ENCODE measurements around the gene TECTB. TPM values are rescaled to one million over a fixed set of nuclear protein-coding genes. Genes with fewer than 3 reads are reported as not detected.

Gene TECTB
- total and polyA plus RNA-seq, 2 donors (not counting 1 experiment from before 2014, with no cell fraction given), result not detected

DNA sequence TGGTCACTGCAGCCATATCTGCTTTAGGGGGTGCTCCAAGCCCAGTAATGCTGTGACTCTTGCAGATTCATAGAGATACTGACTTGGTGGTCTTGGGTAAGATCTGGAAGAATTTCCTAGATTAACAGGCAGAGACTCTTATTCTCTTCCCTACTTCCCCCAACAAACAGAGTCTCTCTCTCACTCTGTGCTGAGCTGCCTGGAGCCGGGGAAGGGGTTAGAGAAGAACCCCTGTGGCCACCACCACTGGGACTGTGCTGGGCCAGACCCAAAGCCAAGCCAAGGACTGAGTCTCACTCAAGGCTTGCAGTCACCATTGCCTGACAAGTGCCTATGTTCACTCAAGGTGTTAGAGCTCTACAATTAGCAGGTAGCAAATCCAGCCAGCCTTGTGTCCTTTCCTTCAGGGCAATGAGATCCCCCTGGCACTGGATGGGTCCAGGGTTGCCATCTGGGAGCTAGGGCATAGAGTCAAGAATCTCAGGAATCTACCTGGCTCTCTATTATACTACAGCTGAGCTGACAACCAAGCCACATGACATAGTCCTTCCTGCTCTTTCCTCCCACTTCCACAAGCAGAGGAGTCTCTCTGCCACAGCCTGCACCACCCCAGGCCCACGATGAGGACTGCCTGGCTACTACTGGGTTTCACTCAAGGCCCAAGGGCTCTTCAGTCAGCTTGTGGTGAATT lies 41.4 kb upstream of the TECTB start:
- H3K79me2 ChIP-seq (ENCODE audit: control insufficient read depth, insufficient read depth, low read length), result no peaks in the 10 kb centered on the region
- H3K9ac ChIP-seq (ENCODE audit: insufficient read depth, low read length), result no peak overlapping the region
- no peak overlapping the region for H3K4me2 ChIP-seq (ENCODE audit: extremely low read depth, insufficient read depth, low read length)
- H4K20me1 ChIP-seq (ENCODE audit: control insufficient read depth, extremely low read depth, insufficient read depth, low read length), result no peaks in the 10 kb centered on the region
- H3K36me3 ChIP-seq (ENCODE audit: control insufficient read depth, insufficient read depth, low read length), result no peaks in the 10 kb centered on the region
- H3K9me3 ChIP-seq (ENCODE audit: control insufficient read depth, insufficient read depth, low read depth, low read length), result no peaks in the 10 kb centered on the region
- H3K27me3 ChIP-seq (ENCODE audit: control insufficient read depth, insufficient read depth, low read length), result no peaks in the 10 kb centered on the region
- H3K4me1 ChIP-seq (ENCODE audit: control insufficient read depth, extremely low read depth, insufficient read depth, low read length), result no peaks in the 10 kb centered on the region
- no peak overlapping the region for H2AFZ ChIP-seq (ENCODE audit: low read length)
- no peak overlapping the region for H3K4me3 ChIP-seq (replicated peaks in 1 of 4; ENCODE audit: control extremely low read depth in 1 of 4, insufficient read depth in 1 of 4, low read depth in 3 of 4, low read length in 4 of 4)
- H3K27ac ChIP-seq (ENCODE audit: insufficient read depth, low read length), result no peak overlapping the region
- TF ChIP-seq, protein P1, sequence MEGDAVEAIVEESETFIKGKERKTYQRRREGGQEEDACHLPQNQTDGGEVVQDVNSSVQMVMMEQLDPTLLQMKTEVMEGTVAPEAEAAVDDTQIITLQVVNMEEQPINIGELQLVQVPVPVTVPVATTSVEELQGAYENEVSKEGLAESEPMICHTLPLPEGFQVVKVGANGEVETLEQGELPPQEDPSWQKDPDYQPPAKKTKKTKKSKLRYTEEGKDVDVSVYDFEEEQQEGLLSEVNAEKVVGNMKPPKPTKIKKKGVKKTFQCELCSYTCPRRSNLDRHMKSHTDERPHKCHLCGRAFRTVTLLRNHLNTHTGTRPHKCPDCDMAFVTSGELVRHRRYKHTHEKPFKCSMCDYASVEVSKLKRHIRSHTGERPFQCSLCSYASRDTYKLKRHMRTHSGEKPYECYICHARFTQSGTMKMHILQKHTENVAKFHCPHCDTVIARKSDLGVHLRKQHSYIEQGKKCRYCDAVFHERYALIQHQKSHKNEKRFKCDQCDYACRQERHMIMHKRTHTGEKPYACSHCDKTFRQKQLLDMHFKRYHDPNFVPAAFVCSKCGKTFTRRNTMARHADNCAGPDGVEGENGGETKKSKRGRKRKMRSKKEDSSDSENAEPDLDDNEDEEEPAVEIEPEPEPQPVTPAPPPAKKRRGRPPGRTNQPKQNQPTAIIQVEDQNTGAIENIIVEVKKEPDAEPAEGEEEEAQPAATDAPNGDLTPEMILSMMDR (conservative IDR thresholded peaks at IDR 0.05 in 1 of 2, IDR thresholded peaks at IDR 0.05 in 1 of 2; ENCODE audit: low read depth in 1 of 2, low read length in 2 of 2), result no peak
- TF ChIP-seq EZH2 (IDR thresholded peaks at IDR 0.05; ENCODE audit: low read length, missing control alignments), result no peak
- DNase-seq (ENCODE audit: low read depth in 2 of 2), result no peak

DNA sequence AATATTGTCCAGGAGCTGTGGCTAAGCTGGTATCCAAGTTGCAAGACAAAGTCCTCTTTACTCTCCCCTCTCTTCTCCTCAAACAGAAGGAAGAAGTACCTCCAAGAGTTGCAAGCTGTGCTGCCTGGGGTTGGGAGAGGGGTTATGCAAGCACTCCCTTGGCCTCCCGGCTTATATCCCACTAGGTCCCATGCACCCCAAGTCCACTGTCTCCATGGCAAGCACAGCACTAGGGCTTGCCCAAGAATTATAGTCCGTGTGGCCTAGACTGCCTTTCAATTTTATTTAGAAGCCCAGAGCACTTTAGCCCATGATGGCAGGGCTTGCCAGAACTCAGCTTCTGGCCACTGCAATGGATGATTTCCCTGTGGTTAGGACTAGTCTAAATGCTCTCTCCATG lies 40.4 kb upstream of the TECTB start:
- no peaks in the 10 kb centered on the region for H3K36me3 ChIP-seq (ENCODE audit: control insufficient read depth, insufficient read depth, low read length)
- no peaks in the 10 kb centered on the region for H3K79me2 ChIP-seq (ENCODE audit: control insufficient read depth, insufficient read depth, low read length)
- H4K20me1 ChIP-seq (ENCODE audit: control insufficient read depth, extremely low read depth, insufficient read depth, low read length), result no peaks in the 10 kb centered on the region
- H3K4me1 ChIP-seq (ENCODE audit: control insufficient read depth, extremely low read depth, insufficient read depth, low read length), result no peaks in the 10 kb centered on the region
- no peak overlapping the region for H3K4me2 ChIP-seq (ENCODE audit: extremely low read depth, insufficient read depth, low read length)
- H3K9ac ChIP-seq (ENCODE audit: insufficient read depth, low read length), result no peak overlapping the region
- H3K27me3 ChIP-seq (ENCODE audit: control insufficient read depth, insufficient read depth, low read length), result no peaks in the 10 kb centered on the region
- TF ChIP-seq EZH2 (IDR thresholded peaks at IDR 0.05; ENCODE audit: low read length, missing control alignments), result no peak
- TF ChIP-seq, protein P1 (conservative IDR thresholded peaks at IDR 0.05 in 1 of 2, IDR thresholded peaks at IDR 0.05 in 1 of 2; ENCODE audit: low read depth in 1 of 2, low read length in 2 of 2), result no peak
- no peak overlapping the region for H3K27ac ChIP-seq (ENCODE audit: insufficient read depth, low read length)
- H2AFZ ChIP-seq (ENCODE audit: low read length), result no peak overlapping the region
- no peak for DNase-seq (ENCODE audit: low read depth in 2 of 2)
- H3K4me3 ChIP-seq (replicated peaks in 1 of 4; ENCODE audit: control extremely low read depth in 1 of 4, insufficient read depth in 1 of 4, low read depth in 3 of 4, low read length in 4 of 4), result no peak overlapping the region
- H3K9me3 ChIP-seq (ENCODE audit: control insufficient read depth, insufficient read depth, low read depth, low read length), result no peaks in the 10 kb centered on the region

DNA sequence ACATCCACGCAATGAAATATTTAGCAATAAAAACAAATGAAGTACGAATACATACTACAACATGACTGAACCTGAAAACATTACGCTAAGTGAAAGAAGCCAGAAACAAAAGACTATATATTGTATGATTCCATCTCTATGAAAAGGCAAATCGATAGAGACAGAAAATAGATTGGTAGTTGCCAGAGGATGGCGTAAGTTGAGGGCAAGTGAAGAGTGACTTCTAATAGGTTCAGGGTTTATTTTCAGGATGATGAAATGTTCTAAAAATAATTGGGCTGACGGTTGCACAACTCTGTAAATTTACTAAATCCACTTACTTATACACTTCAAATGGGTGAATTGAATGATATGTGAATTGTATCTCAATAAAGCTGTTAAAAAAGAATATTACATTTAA lies 39.5 kb upstream of the TECTB start:
- no peaks in the 10 kb centered on the region for H4K20me1 ChIP-seq (ENCODE audit: control insufficient read depth, extremely low read depth, insufficient read depth, low read length)
- H3K9me3 ChIP-seq (ENCODE audit: control insufficient read depth, insufficient read depth, low read depth, low read length), result no peaks in the 10 kb centered on the region
- H3K4me3 ChIP-seq (replicated peaks in 1 of 4; ENCODE audit: control extremely low read depth in 1 of 4, insufficient read depth in 1 of 4, low read depth in 3 of 4, low read length in 4 of 4), result no peak overlapping the region
- TF ChIP-seq, protein P1 (conservative IDR thresholded peaks at IDR 0.05 in 1 of 2, IDR thresholded peaks at IDR 0.05 in 1 of 2; ENCODE audit: low read depth in 1 of 2, low read length in 2 of 2), result no peak
- no peak for TF ChIP-seq EZH2 (IDR thresholded peaks at IDR 0.05; ENCODE audit: low read length, missing control alignments)
- H3K27me3 ChIP-seq (ENCODE audit: control insufficient read depth, insufficient read depth, low read length), result no peaks in the 10 kb centered on the region
- H3K79me2 ChIP-seq (ENCODE audit: control insufficient read depth, insufficient read depth, low read length), result no peaks in the 10 kb centered on the region
- DNase-seq (ENCODE audit: low read depth in 2 of 2), result no peak
- H3K4me1 ChIP-seq (ENCODE audit: control insufficient read depth, extremely low read depth, insufficient read depth, low read length), result no peaks in the 10 kb centered on the region
- H3K36me3 ChIP-seq (ENCODE audit: control insufficient read depth, insufficient read depth, low read length), result no peaks in the 10 kb centered on the region
- H3K9ac ChIP-seq (ENCODE audit: insufficient read depth, low read length), result no peak overlapping the region
- H3K27ac ChIP-seq (ENCODE audit: insufficient read depth, low read length), result no peak overlapping the region
- H2AFZ ChIP-seq (ENCODE audit: low read length), result no peak overlapping the region
- no peak overlapping the region for H3K4me2 ChIP-seq (ENCODE audit: extremely low read depth, insufficient read depth, low read length)
